SK-N-SH (cell line): ENCODE results near the gene ENTPD6. TPM values are rescaled to one million over a fixed set of nuclear protein-coding genes. Genes with fewer than 3 reads are reported as not detected.
A peak's percentile ranks its signal among the peaks of the same experiment; 100 is the strongest.

Experiments
- CTCF ChIA-PET: fragments of 300-600, 350-600 bp; formaldehyde crosslinking; extraction: SDS; loops from one replicate; lab custom pipeline; 2021; lab: Yijun Ruan, JAX
- POLR2A ChIA-PET: fragments of 350-600 bp; sonication (Branson Sonifier 250); formaldehyde crosslinking; extraction: SDS; loops from one replicate; lab custom pipeline; 2020; ENCODE audit warnings: antibody characterized with exemption, inconsistent platforms; lab: Yijun Ruan, JAX
- DNase-seq: peaks from one replicate; pipeline ENCODE4 v3.0.0; 2012
- H2AFZ ChIP-seq: fragments of 200-600 bp; sonication (generic); 2 replicates; pipeline ENCODE4 v1.8.1; 2016; ENCODE audit warnings: antibody characterized with exemption, mild to moderate bottlenecking, low read depth
- H3F3A ChIP-seq: fragments of 200-600 bp; sonication (generic); replicated peaks from 2 replicates; pipeline ENCODE3; 2016; ENCODE audit warnings: antibody characterized with exemption, mild to moderate bottlenecking; ENCODE audit not compliant: insufficient read depth
- H3K27ac ChIP-seq, 2 experiments: fragments of 200-500 bp in 1 of 2; fragments of 200-600 bp in 1 of 2; sonication (Bioruptor generic) in 1 of 2; sonication (generic), shearing (Covaris generic) in 1 of 2; 2 replicates each; pipeline versions ENCODE4 v1.5.1 to v1.6.1; 2014 to 2016; ENCODE audit warnings: low read depth in 2 of 2, inconsistent platforms in 1 of 2, low read length in 1 of 2, mild to moderate bottlenecking in 1 of 2, mixed read lengths in 1 of 2
- H3K27me3 ChIP-seq: fragments of 200-600 bp; sonication (generic), shearing (Covaris generic); 2 replicates; pipeline ENCODE4 v1.6.1; 2016; ENCODE audit warnings: mixed run types; ENCODE audit not compliant: insufficient read depth
- H3K36me3 ChIP-seq, 2 experiments: fragments of 200-500 bp in 1 of 2; fragments of 200-600 bp in 1 of 2; sonication (Bioruptor generic) in 1 of 2; sonication (generic) in 1 of 2; replicated peaks in 1 of 2; 2 replicates each; pipeline versions ENCODE3 to v1.5.1; 2014 to 2016; ENCODE audit warnings: low read length in 1 of 2, mild to moderate bottlenecking in 1 of 2; ENCODE audit not compliant: insufficient read depth in 2 of 2, control insufficient read depth in 1 of 2
- H3K4me1 ChIP-seq, 2 experiments: fragments of 200-500 bp in 1 of 2; fragments of 200-600 bp in 1 of 2; sonication (Bioruptor generic) in 1 of 2; sonication (generic), shearing (Covaris generic) in 1 of 2; 2 replicates each; pipeline versions ENCODE4 v1.5.1 to v1.6.1; 2014 to 2016; ENCODE audit warnings: low read depth in 1 of 2, low read length in 1 of 2, mixed run types in 1 of 2; ENCODE audit not compliant: insufficient read depth in 2 of 2, control insufficient read depth in 1 of 2
- H3K4me2 ChIP-seq: fragments of 200-600 bp; sonication (generic), shearing (Covaris generic); 2 replicates; pipeline ENCODE4 v1.6.1; 2017; ENCODE audit warnings: mixed run types
- H3K4me3 ChIP-seq, 2 experiments: fragments of 200-500 bp in 1 of 2; fragments of 200-600 bp in 1 of 2; sonication (Bioruptor generic) in 1 of 2; sonication (generic), shearing (Covaris generic) in 1 of 2; 2 replicates each; pipeline versions ENCODE4 v1.5.1 to v1.8.1; 2014 to 2016; ENCODE audit warnings: low read depth in 2 of 2, inconsistent platforms in 1 of 2, low read length in 1 of 2, mild to moderate bottlenecking in 1 of 2, mixed read lengths in 1 of 2, moderate library complexity in 1 of 2
- H3K79me2 ChIP-seq: fragments of 200-600 bp; sonication (generic); 2 replicates; pipeline ENCODE4 v1.8.1; 2017; ENCODE audit warnings: mild to moderate bottlenecking; ENCODE audit not compliant: insufficient read depth
- H3K9ac ChIP-seq: fragments of 200-600 bp; sonication (generic); 2 replicates; pipeline ENCODE4 v1.6.1; 2017; ENCODE audit warnings: mixed run types
- H3K9me2 ChIP-seq: fragments of 200-600 bp; sonication (generic); 2 replicates; pipeline ENCODE4 v1.6.1; 2017; ENCODE audit warnings: mixed run types
- H3K9me3 ChIP-seq: fragments of 200-600 bp; sonication (generic); 2 replicates; pipeline ENCODE4 v1.6.1; 2017; ENCODE audit warnings: mixed run types, mild to moderate bottlenecking, moderate library complexity
- H4K20me1 ChIP-seq: fragments of 200-600 bp; sonication (generic); 2 replicates; pipeline ENCODE4 v1.6.1; 2017; ENCODE audit warnings: mild to moderate bottlenecking, mixed run types; ENCODE audit not compliant: insufficient read depth
- CTCF ChIP-seq: fragments of 200-600 bp; sonication (generic); IDR thresholded peaks from 2 replicates; pipeline ENCODE4 v1.6.1; 2017; ENCODE audit warnings: antibody characterized with exemption, mild to moderate bottlenecking, moderate library complexity
- EP300 ChIP-seq, 2 experiments: IDR thresholded peaks; 2 replicates each; pipeline versions ENCODE4 v1.4.0 to v1.6.1; 2012; ENCODE audit warnings: borderline replicate concordance in 1 of 2, low read depth in 1 of 2, low read length in 1 of 2
- EZH2phosphoT487 ChIP-seq: fragments of 200-600 bp; sonication (generic); IDR thresholded peaks from 2 replicates; pipeline ENCODE4 v1.6.1; 2017; ENCODE audit warnings: low read depth, mixed run types, mild to moderate bottlenecking, antibody characterized with exemption, moderate library complexity, borderline replicate concordance
- FOSL2 ChIP-seq: IDR thresholded peaks from 2 replicates; pipeline ENCODE4 v1.4.0; 2012; ENCODE audit warnings: low read depth, mild to moderate bottlenecking, moderate library complexity, borderline replicate concordance
- FOXJ3 ChIP-seq: sonication (generic); formaldehyde crosslinking; IDR thresholded peaks from 2 replicates; pipeline ENCODE4 v1.5.1; 2020; ENCODE audit warnings: mild to moderate bottlenecking, missing genetic modification reagents
- FOXM1 ChIP-seq: IDR thresholded peaks from 2 replicates; pipeline ENCODE4 v1.4.0; 2012; ENCODE audit warnings: low read depth, mild to moderate bottlenecking
- GATA2 ChIP-seq: sonication (generic); formaldehyde crosslinking; IDR thresholded peaks from 2 replicates; pipeline ENCODE4 v1.5.0; 2020; ENCODE audit warnings: mild to moderate bottlenecking, missing genetic modification reagents
- IRF3 ChIP-seq: fragments of 150-350 bp; IDR thresholded peaks from 2 replicates; pipeline ENCODE4 v1.6.1; 2016; ENCODE audit warnings: mild to moderate bottlenecking, low read depth, low read length
- JUND ChIP-seq: IDR thresholded peaks from 2 replicates; pipeline ENCODE4 v1.4.0; 2012
- POLR2AphosphoS5 ChIP-seq: IDR thresholded peaks from 2 replicates; pipeline ENCODE4 v1.6.1; 2012; ENCODE audit warnings: low read depth, low read length
- RAD21 ChIP-seq: IDR thresholded peaks from 2 replicates; pipeline ENCODE4 v1.6.1; 2012; ENCODE audit warnings: mild to moderate bottlenecking, low read length
- RFX5 ChIP-seq: IDR thresholded peaks from 2 replicates; pipeline ENCODE4 v1.6.1; 2012; ENCODE audit warnings: mild to moderate bottlenecking, improper control_type of control experiment, low read length
- TCF12 ChIP-seq: IDR thresholded peaks from 2 replicates; pipeline ENCODE4 v1.4.0; 2012
- USF2 ChIP-seq: fragments of 150-350 bp; IDR thresholded peaks from 2 replicates; pipeline ENCODE4 v1.6.1; 2017; ENCODE audit warnings: antibody characterized with exemption, low read length, low read depth, borderline replicate concordance
- WGBS: methylation state at CpG from one replicate; pipeline ENCODE4 v1.1.6; 2017; ENCODE audit warnings: low lambda C conversion rate; 5-methylcytosine and 5-hydroxymethylcytosine counted together
- polyA plus RNA-seq, 3 experiments: library from polyadenylated mRNA; depleted of rRNA; stranded (reverse); fragments of >200 nt; gene quantifications; 2 replicates each; pipeline ENCODE4 v1.2.3, GENCODE V29; 2012
- TF ChIP-seq, protein P1 (sequence below): IDR thresholded peaks from 2 replicates; pipeline ENCODE4; 2012
- TF ChIP-seq, protein P2 (sequence below): IDR thresholded peaks from 2 replicates; pipeline ENCODE4 v1.6.1; 2012; ENCODE audit warnings: mild to moderate bottlenecking, low read depth, low read length, moderate library complexity

ENTPD6 gene
- polyA plus RNA-seq, 1 of the 3 experiments (the other 2 are of a cell fraction), result 76.1 TPM

DNA sequence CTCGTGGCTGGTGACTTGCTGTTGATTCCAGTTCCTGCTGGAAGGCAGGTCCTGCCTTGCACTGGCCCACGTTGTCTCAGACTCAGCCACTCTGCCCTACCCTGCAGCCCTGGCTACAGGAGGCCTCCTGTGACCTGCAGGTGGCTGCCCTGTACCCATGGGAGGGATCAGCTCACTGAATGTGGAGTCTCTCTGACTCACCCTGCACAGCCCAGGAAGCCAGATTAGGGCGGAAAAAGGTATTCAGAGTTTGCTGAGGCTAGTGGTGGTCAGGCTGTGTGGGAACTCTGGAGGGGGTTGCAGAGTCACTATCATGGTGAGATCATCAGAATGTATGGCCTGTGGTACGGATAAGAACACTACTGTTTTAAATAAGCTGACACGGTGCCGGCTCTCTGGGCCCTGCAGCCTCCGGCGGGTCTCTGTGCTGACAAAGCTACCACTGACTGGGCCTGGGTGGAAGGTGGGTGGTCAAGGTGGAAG, 27.7 kb downstream of the ENTPD6 start (continued):
- TF ChIP-seq IRF3 (no peak), POLR2AphosphoS5 (peak; percentile 38; the same call in 1 of the 2 replicates), FOXJ3 (CRISPR knock-in tag) (no peak), TCF12 (peak; percentile 76), USF2 (no peak), GATA2 (no peak)
- TF ChIP-seq, protein P1, sequence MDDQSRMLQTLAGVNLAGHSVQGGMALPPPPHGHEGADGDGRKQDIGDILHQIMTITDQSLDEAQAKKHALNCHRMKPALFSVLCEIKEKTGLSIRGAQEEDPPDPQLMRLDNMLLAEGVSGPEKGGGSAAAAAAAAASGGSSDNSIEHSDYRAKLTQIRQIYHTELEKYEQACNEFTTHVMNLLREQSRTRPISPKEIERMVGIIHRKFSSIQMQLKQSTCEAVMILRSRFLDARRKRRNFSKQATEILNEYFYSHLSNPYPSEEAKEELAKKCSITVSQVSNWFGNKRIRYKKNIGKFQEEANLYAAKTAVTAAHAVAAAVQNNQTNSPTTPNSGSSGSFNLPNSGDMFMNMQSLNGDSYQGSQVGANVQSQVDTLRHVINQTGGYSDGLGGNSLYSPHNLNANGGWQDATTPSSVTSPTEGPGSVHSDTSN, result peak; percentile 54

- Histone ChIP-seq H3K9me3 (no peaks in the 10 kb centered on the region), H3K4me2 (peak overlapping the region; percentile 49), H3F3A (peaks cover 14% of the 10 kb centered on the region), H4K20me1 (no peaks in the 10 kb centered on the region), H3K36me3 (peaks cover 0 to 14% of the 10 kb centered on the region in 2 experiments), H3K79me2 (no peaks in the 10 kb centered on the region), H3K4me3 (no peak overlapping the region), H2AFZ (no peak overlapping the region), H3K27me3 (no peaks in the 10 kb centered on the region), H3K4me1 (peaks cover 20 to 40% of the 10 kb centered on the region in 2 experiments; a peak in 3 of 4 replicates), H3K9ac (peak overlapping the region; percentile 55; the same call in 1 of the 2 replicates), H3K27ac (peak overlapping the region in 1 of 2 experiments; percentile 92; a peak in 2 of 4 replicates), H3K9me2 (no peaks in the 10 kb centered on the region)
- ChIA-PET CTCF (no interaction called here), POLR2A (no interaction called here)
- TF ChIP-seq EP300 (IDR thresholded peaks at IDR 0.05; ENCODE audit: borderline replicate concordance in 1 of 2, low read depth in 1 of 2, low read length in 1 of 2) (no peak), FOXM1 (no peak), FOSL2 (no peak), RFX5 (no peak), RAD21 (no peak), EZH2phosphoT487 (no peak), JUND (no peak), CTCF (no peak)
- TF ChIP-seq, protein P2, sequence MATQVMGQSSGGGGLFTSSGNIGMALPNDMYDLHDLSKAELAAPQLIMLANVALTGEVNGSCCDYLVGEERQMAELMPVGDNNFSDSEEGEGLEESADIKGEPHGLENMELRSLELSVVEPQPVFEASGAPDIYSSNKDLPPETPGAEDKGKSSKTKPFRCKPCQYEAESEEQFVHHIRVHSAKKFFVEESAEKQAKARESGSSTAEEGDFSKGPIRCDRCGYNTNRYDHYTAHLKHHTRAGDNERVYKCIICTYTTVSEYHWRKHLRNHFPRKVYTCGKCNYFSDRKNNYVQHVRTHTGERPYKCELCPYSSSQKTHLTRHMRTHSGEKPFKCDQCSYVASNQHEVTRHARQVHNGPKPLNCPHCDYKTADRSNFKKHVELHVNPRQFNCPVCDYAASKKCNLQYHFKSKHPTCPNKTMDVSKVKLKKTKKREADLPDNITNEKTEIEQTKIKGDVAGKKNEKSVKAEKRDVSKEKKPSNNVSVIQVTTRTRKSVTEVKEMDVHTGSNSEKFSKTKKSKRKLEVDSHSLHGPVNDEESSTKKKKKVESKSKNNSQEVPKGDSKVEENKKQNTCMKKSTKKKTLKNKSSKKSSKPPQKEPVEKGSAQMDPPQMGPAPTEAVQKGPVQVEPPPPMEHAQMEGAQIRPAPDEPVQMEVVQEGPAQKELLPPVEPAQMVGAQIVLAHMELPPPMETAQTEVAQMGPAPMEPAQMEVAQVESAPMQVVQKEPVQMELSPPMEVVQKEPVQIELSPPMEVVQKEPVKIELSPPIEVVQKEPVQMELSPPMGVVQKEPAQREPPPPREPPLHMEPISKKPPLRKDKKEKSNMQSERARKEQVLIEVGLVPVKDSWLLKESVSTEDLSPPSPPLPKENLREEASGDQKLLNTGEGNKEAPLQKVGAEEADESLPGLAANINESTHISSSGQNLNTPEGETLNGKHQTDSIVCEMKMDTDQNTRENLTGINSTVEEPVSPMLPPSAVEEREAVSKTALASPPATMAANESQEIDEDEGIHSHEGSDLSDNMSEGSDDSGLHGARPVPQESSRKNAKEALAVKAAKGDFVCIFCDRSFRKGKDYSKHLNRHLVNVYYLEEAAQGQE, result no peak
- WGBS, result 92% methylated on average over 19 of the region's 24 CpGs
- no peak for DNase-seq
Observed at GRCh38 chr20:25223765-25224720, 28.5 kb downstream of the ENTPD6 start.
